Activated gamma-delta T cell treated with Interleukin-2 at 50 U/mL for 16 hours (primary cell): ENCODE measurements around the gene SWAP70.
A peak's percentile ranks its signal among the peaks of the same experiment; 100 is the strongest.
"Not testable (repeated sequence)": the region's sequence is repeated elsewhere in the genome, so short reads cannot be mapped to it uniquely, and the experiment has no call there.

Experiments used
- DNase-seq: peaks from one replicate; pipeline ENCODE4 v3.0.0-alpha.2; 2020

Gene SWAP70

GRCh38 chr11:9663699-9664275, at the start of gene SWAP70:
SWAP70 (plus strand) TSS chr11:9664077; CDS start chr11:9664180, 103 bp downstream.
- peak; percentile 69 for DNase-seq

DNA sequence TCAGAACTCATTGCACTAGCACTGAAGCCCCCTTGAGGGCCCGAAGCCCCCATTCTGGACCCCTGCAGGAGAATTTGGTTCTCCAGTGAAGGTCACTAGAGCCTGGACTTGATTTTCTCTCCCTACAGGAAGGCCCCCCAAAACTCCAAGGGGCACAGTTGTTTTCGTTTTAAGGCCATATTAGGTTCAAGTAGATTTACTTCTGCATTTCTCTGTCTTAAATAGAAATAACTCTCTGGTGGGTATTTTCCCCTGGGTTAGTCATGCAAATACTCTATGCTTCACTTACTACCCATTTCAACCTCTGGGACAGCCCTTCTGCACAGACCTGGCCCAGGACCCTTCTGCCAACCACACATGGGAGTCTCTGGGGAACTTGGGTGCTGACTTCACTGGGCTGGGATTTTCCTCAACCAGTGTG, 48.8 kb upstream of the SWAP70 start:
- no peak for DNase-seq

DNA sequence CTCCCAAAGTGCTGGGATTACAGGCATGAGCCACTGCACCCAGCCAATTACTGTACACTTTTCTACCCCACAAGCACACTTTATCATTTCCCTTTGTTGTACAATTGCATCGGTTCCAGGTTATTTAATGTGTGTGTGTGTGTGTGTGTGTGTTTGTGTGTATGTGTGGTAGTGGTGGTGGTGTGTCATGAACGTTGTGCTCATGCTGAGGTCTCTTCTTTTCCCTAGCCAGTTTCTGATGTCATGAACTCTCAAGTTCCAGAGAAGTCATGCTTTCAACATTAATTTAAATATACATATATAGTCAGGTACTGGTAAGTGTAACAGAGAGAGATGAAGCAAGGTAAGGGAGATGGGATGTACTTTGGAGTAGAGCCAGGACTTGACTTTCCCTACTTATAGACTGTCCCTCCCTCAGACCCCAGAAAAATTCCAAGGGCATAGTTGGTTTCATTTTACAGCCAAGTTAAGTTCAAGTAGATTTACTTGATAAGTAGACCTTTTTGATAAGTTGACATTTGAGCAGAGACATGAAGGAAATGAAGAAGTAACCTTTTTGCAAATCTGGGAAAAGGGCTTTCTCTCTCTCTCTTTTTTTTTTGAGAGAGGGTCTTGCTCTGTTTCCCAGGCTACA, 47.7 kb upstream of the SWAP70 start:
- no peak for DNase-seq

- no peak for DNase-seq
Observed at GRCh38 chr11:9616858-9617257, 47.0 kb upstream of the SWAP70 start.

GRCh38 chr11:9617940-9618339, 45.9 kb upstream of the SWAP70 start:
- no peak for DNase-seq

DNA sequence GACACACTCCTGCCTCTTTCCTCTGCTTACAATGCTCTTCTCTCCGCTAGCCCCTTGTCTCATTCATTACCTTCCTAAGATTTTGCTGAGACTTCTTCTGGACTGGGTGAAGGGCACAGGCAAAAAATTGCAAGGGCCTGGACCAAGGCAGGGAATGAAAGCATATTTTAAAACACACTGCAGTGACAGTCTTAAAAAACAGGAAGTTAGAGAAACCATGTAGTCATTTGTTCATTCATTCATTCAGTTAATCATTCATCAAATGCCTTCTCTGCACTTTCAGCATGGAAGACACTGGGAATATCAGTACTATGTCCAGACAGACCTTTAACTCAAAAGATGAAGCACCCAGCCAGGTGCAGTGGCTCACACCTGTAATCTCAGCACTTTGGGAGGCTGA, 44.9 kb upstream of the SWAP70 start:
- DNase-seq = no peak

- no peak for DNase-seq
Observed at GRCh38 chr11:9619971-9620370, 43.9 kb upstream of the SWAP70 start.

- not testable (repeated sequence) for DNase-seq
Observed at GRCh38 chr11:9622353-9622752, 41.5 kb upstream of the SWAP70 start.

DNA sequence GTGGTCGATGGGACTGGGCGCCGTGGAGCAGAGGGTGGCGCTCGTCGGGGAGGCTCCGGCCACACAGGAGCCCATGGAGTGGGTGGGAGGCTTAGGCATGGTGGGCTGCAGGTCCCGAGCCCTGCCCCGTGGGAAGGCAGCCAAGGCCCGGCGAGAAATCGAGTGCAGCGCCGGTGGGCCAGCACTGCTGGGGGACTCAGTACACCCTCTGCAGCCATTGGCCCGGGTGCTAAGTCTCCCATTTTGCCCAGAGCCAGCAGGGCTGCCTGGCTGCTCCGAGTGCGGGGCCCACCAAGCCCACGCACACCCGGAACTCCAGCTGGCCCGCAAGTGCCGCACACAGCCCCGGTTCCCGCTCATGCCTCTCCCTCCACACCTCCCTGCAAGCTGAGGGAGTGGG, 40.8 kb upstream of the SWAP70 start:
- DNase-seq = not testable (repeated sequence)

GRCh38 chr11:9624448-9624847, 39.4 kb upstream of the SWAP70 start:
- no peak for DNase-seq

DNA sequence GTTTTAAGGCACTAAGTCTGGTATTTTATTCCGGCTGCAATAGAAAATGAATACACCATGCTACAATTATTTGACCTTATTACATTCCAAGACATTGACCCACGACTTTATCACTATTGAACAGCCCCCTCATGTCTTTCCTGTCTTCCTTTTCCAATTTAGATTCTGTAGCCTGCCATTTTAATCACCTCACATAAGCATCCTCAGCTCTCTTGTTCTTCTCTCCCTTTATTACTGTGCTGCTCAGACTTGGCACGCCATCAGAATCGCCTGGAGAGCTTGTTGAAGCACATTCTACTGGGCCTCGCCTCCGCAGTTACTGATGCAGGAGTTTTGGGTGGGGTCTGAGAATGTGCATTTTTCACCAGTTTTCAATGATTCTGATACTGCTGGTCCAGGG, 38.7 kb upstream of the SWAP70 start:
- DNase-seq = no peak

- DNase-seq = no peak
Observed at GRCh38 chr11:9625728-9626127, 38.1 kb upstream of the SWAP70 start.

DNA sequence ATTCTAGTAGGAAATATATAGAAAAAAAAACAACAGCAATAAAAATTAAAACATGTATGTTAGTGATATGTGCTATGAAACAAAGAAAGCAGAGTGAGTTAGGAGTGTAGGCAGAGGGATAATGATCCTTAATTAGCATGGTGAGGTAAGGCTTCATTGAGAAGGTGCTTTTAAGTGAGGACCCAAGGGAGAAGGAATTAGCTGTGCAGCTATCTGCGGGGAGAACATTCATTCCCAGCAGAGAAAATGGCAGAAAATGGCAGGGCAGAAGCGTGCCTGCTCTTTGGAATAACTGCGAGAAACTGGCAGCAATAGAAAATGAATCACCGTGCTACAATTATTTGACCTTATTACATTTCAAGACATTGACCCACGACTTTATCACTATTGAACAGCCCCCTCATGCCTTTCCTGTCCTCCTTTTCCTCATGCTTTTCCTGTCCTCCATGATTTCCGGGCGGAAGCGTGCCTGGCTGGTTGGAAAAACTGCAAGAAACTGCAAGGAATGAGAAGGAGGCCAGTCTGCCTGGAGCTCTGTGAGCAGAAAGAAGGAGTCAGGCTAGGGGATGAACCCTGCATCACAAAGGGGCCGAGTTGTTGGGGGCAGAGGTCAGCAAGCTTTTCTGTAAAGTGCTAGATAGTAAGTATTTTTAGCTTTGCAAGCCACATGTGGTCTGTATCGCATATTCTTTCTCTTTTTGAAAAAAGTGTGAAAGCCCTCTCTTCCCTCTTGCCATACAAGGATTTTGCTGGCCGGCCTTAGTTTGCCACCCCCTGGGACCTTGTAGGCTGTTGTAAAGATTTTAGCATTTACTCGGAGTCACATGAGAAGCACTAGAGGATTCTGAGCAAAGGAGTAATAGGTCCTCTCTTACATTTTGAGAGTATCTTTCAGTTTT, 37.1 kb upstream of the SWAP70 start:
- DNase-seq = no peak

- no peak for DNase-seq
Observed at GRCh38 chr11:9629064-9629463, 34.8 kb upstream of the SWAP70 start.

DNA sequence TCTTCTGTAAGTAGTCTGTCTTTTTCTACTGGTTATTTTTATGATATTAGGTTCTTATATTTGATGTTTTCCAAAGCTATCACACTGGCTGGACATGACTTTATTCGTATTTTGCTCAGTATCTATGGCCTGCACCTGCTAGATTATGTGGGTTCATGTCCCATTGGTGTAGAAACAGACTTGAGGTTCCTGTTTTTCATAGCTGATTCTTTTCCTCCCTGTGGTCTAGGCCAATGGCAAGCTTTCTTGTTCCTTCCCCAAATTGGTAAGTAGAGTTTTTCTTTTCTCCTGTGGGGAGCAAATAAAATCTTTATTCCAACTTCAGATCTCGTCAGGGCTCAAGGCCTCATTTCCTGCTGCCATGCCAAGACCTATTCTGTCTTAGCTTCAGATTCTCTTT, 30.2 kb upstream of the SWAP70 start:
- no peak for DNase-seq

DNA sequence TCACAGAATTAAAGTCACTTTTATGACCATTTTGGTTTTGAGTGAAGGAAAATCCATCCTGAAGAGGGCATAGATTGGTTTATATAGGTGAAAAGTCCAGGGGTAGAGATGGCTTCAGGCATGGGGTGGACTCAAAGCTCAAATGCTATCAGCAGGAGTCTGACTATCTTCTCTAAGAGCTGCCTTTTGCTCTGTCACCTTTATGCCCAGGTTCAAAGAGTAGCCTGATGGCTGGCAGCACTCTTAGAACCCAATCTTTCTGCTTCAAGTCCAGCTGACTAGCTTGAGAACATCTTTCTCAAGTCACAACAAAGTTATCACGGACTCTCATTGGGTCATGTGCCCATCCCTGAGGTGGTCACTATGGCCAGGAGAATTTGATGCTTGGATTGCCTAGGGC, 27.2 kb upstream of the SWAP70 start:
- no peak for DNase-seq

DNA sequence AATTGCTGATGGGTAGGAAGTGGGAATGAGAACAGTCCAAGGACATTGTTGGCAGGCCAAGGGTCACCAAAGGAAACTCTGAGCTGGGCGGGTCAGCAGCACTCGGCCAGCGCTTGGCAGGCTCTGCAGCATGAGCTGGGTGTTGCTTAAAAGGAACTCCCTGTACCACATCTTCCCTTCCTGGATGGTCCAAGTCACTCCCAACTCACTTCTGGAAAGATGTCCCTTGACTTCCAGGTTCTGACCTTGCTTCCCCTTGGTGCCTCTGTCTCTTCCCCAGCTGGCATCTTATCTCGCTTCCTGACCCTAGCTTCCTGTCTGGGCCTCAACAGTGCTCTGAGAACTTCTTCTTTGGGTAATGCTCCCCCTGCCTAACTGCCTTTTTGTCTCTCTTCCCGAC, 24.8 kb upstream of the SWAP70 start:
- DNase-seq = no peak

GRCh38 chr11:9639985-9640384, 23.9 kb upstream of the SWAP70 start:
- no peak for DNase-seq

- no peak for DNase-seq
Observed at GRCh38 chr11:9642894-9643293, 21.0 kb upstream of the SWAP70 start.

DNA sequence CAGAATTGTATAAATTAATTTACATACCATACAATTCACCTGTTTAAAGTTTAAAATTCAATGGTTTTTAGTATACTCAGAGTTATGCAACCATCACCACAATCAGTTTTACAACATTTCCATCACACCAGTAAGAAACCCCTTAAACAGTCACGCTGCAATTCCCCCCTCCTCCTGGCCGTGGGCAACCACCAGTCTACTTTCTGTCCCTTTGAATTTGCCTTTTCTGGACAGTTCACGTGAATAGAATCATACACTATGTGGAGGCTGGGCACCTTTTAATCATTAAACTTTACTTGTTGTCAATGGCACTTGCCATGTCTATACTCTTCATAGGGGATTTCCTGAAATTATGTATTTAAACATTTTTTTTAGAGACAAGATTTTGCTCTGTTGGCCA, 20.1 kb upstream of the SWAP70 start:
- DNase-seq = no peak

DNA sequence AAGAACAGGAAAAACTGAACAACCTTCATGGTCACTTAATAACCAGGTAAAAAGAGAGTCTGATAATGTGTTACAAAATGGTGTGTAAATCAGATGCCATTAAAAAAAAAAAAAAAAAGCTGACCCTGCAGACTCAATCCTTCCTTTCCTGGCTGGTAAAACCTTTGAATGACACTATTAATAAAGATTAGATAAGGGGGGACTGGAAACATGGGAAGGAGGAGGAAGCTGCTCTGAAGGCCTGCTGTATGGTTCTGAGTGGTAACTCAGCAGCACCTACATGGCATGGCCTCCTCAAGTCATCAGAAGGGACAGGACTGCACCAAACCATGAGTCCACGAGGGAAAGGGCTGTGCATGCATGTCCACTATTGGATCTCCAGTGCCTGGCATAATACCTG, 18.0 kb upstream of the SWAP70 start:
- no peak for DNase-seq

DNA sequence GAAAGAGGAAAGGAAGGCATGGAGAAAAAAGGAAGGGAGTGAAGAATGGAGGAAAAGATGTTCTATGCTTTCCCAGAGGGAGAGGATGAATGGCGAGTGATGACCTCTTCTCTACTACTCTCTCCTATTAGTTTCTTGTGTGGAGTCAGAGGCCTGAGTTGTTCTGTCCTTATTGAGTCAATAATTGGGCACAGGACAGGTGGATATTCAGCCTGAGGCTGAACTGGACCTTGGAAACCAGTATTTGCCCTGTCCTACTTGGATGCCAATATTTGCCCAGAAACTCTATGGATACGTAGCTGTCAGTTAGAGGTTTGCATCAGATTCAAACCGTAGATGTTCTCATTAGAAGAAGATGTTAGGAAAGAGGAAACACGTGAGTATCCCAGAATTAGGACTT, 17.6 kb upstream of the SWAP70 start:
- no peak for DNase-seq

- DNase-seq = no peak
Observed at GRCh38 chr11:9651481-9651880, 12.4 kb upstream of the SWAP70 start.
